PFSK-1 (cell line): ENCODE data around the gene PIAS4.

ENCODE experiments used
- FOXP2 ChIP-seq: optimal IDR thresholded peaks from 2 replicates; pipeline ENCODE3; 2011; ENCODE audit warnings: borderline replicate concordance, control low read depth, inconsistent platforms; ENCODE audit not compliant: insufficient read depth; ENCODE audit errors: extremely low read length, extremely low read depth
- POLR2AphosphoS5 ChIP-seq: IDR thresholded peaks from 2 replicates; pipeline ENCODE4 v1.6.1; 2012; ENCODE audit warnings: low read depth, mild to moderate bottlenecking, control low read depth, low read length, moderate library complexity
- REST ChIP-seq, 2 experiments: IDR thresholded peaks; 2 replicates each; pipeline versions ENCODE4 v1.6.1 to v1.8.0; 2011 to 2012; ENCODE audit warnings: low read depth in 2 of 2, low read length in 2 of 2, control low read depth in 1 of 2, inconsistent platforms in 1 of 2, mild to moderate bottlenecking in 1 of 2, moderate library complexity in 1 of 2; ENCODE audit not compliant: insufficient read depth in 1 of 2
- SIN3A ChIP-seq: IDR thresholded peaks from 2 replicates; pipeline ENCODE4 v1.6.1; 2012; ENCODE audit warnings: mild to moderate bottlenecking, low read length, moderate library complexity, borderline replicate concordance; ENCODE audit not compliant: insufficient read depth
- TAF1 ChIP-seq: IDR thresholded peaks from 2 replicates; pipeline ENCODE4 v1.6.1; 2012; ENCODE audit warnings: low read length, control low read depth, borderline replicate concordance; ENCODE audit not compliant: insufficient read depth

Gene PIAS4

GRCh38 chr19:4023600-4024398 is 16.3 kb downstream of the PIAS4 start:
- TF ChIP-seq REST (IDR thresholded peaks at IDR 0.05; ENCODE audit: insufficient read depth in 1 of 2, low read depth in 2 of 2, low read length in 2 of 2) (no peak), SIN3A (no peak), FOXP2 (no peak), POLR2AphosphoS5 (no peak), TAF1 (no peak)

GRCh38 chr19:4025317-4025716 is 17.8 kb downstream of the PIAS4 start:
- no peak for TF ChIP-seq POLR2AphosphoS5
- no peak for TF ChIP-seq SIN3A

- no peak for TF ChIP-seq FOXP2
- TF ChIP-seq SIN3A: no peak
Measured at GRCh38 chr19:4027146-4027545, 19.6 kb downstream of the PIAS4 start.

- no peak for TF ChIP-seq FOXP2
- no peak for TF ChIP-seq POLR2AphosphoS5
- no peak for TF ChIP-seq REST (IDR thresholded peaks at IDR 0.05; ENCODE audit: insufficient read depth in 1 of 2, low read depth in 2 of 2, low read length in 2 of 2)
- TF ChIP-seq TAF1: no peak
- no peak for TF ChIP-seq SIN3A
Measured at GRCh38 chr19:4028334-4029246, 21.1 kb downstream of the PIAS4 start.

- TF ChIP-seq SIN3A (no peak), POLR2AphosphoS5 (no peak), TAF1 (no peak), FOXP2 (no peak), REST (IDR thresholded peaks at IDR 0.05; ENCODE audit: insufficient read depth in 1 of 2, low read depth in 2 of 2, low read length in 2 of 2) (no peak)
Measured at GRCh38 chr19:4029247-4029614, 21.7 kb downstream of the PIAS4 start.

GRCh38 chr19:4030552-4030951 is 23.0 kb downstream of the PIAS4 start:
- TF ChIP-seq FOXP2 (no peak), REST (IDR thresholded peaks at IDR 0.05; ENCODE audit: insufficient read depth in 1 of 2, low read depth in 2 of 2, low read length in 2 of 2) (no peak), SIN3A (no peak), TAF1 (no peak), POLR2AphosphoS5 (no peak)
